ENCODE results near the gene CDC14C.

- no peak for TF ChIP-seq CTCF (IDR thresholded peaks at IDR 0.05 in 2 of 3, conservative IDR thresholded peaks at IDR 0.05 in 1 of 3; ENCODE audit: borderline replicate concordance in 1 of 3, insufficient read depth in 1 of 3, low read depth in 2 of 3, low read length in 2 of 3)
- TF ChIP-seq MAX (IDR thresholded peaks at IDR 0.05): no peak
- TF ChIP-seq EZH2phosphoT487 (IDR thresholded peaks at IDR 0.05; ENCODE audit: borderline replicate concordance): no peak
- TF ChIP-seq SP1 (IDR thresholded peaks at IDR 0.05; ENCODE audit: low read depth): no peak
- no peak for TF ChIP-seq POLR2A (IDR thresholded peaks at IDR 0.05; ENCODE audit: borderline replicate concordance, extremely low read depth, insufficient read depth, insufficient read length)
- no peak for TF ChIP-seq REST (IDR thresholded peaks at IDR 0.05; ENCODE audit: low read depth)
- TF ChIP-seq RAD21 (IDR thresholded peaks at IDR 0.05; ENCODE audit: low read depth): no peak
- no peak for TF ChIP-seq POLR2AphosphoS5 (IDR thresholded peaks at IDR 0.05; ENCODE audit: low read depth, low read length)
- no peak for TF ChIP-seq SRF (IDR thresholded peaks at IDR 0.05; ENCODE audit: low read depth)
- no peak for TF ChIP-seq TCF7L2 (IDR thresholded peaks at IDR 0.05; ENCODE audit: borderline replicate concordance, extremely low read depth, insufficient read depth, insufficient read length)
- no peak for TF ChIP-seq SIN3A (IDR thresholded peaks at IDR 0.05; ENCODE audit: low read depth)
- TF ChIP-seq YY1 (IDR thresholded peaks at IDR 0.05; ENCODE audit: extremely low read depth, insufficient replicate concordance, low read depth, low read length): no peak
Measured at GRCh38 chr7:48962821-48963505, 38.6 kb downstream of the CDC14C start.
